Hepatocyte (in vitro differentiated cells): ENCODE data around the gene GPER1. TPM values are rescaled to one million over a fixed set of nuclear protein-coding genes. Genes with fewer than 3 reads are reported as not detected.

Experiments
- DNase-seq: peaks from one replicate; pipeline ENCODE4 v3.0.0-alpha.2; 2016; ENCODE audit warnings: low spot score
- H2AFZ ChIP-seq: fragments of 200-600 bp; sonication (generic); 2 replicates; pipeline ENCODE4 v1.6.0; 2016; ENCODE audit warnings: antibody characterized with exemption, mild to moderate bottlenecking
- H3K27ac ChIP-seq: fragments of 200-600 bp; sonication (generic); 2 replicates; pipeline ENCODE4 v1.5.1; 2016; ENCODE audit warnings: mild to moderate bottlenecking
- H3K27me3 ChIP-seq: fragments of 200-600 bp; sonication (generic); 2 replicates; pipeline ENCODE4 v1.6.1; 2016
- H3K36me3 ChIP-seq: fragments of 200-600 bp; sonication (generic); replicated peaks from 2 replicates; pipeline ENCODE4 v1.5.1; 2016; ENCODE audit warnings: low read depth; ENCODE audit not compliant: insufficient read depth
- H3K4me1 ChIP-seq: fragments of 200-600 bp; sonication (generic); 2 replicates; pipeline ENCODE4 v1.5.1; 2016; ENCODE audit warnings: mild to moderate bottlenecking, moderate library complexity; ENCODE audit not compliant: insufficient read depth
- H3K4me2 ChIP-seq: fragments of 200-600 bp; sonication (generic); 2 replicates; pipeline ENCODE4 v1.6.0; 2016
- H3K4me3 ChIP-seq: fragments of 200-600 bp; sonication (generic); 2 replicates; pipeline ENCODE4 v1.5.1; 2016; ENCODE audit warnings: mild to moderate bottlenecking
- H3K79me2 ChIP-seq: fragments of 200-600 bp; sonication (generic); 2 replicates; pipeline ENCODE4 v1.6.0; 2017; ENCODE audit warnings: mild to moderate bottlenecking
- H3K9me2 ChIP-seq: fragments of 200-600 bp; sonication (generic); replicated peaks from 2 replicates; pipeline ENCODE4 v1.6.0; 2017; ENCODE audit warnings: mild to moderate bottlenecking; ENCODE audit not compliant: insufficient read depth
- H3K9me3 ChIP-seq: fragments of 200-600 bp; sonication (generic); 2 replicates; pipeline ENCODE4 v1.5.1; 2016; ENCODE audit warnings: low read depth, mild to moderate bottlenecking
- H4K20me1 ChIP-seq: fragments of 200-600 bp; sonication (generic); 2 replicates; pipeline ENCODE4 v1.6.0; 2016; ENCODE audit warnings: mild to moderate bottlenecking; ENCODE audit not compliant: insufficient read depth, poor library complexity, severe bottlenecking
- EZH2 ChIP-seq: fragments of 200-600 bp; sonication (generic); IDR thresholded peaks from 2 replicates; pipeline ENCODE4 v1.6.1; 2016; ENCODE audit warnings: antibody characterized with exemption, mild to moderate bottlenecking, borderline replicate concordance
- EZH2phosphoT487 ChIP-seq: fragments of 200-600 bp; sonication (generic); IDR thresholded peaks from one replicate; pipeline ENCODE4 v1.6.1; 2018; ENCODE audit warnings: antibody characterized with exemption, mild to moderate bottlenecking, low read depth, moderate library complexity; ENCODE audit not compliant: unreplicated experiment, severe bottlenecking
- WGBS: methylation state at CpG from one replicate; pipeline ENCODE4 v1.1.6; 2016; ENCODE audit warnings: low lambda C conversion rate; ENCODE audit errors: missing lambda C conversion rate; 5-methylcytosine and 5-hydroxymethylcytosine counted together
- polyA plus RNA-seq: library from polyadenylated mRNA; unstranded; fragments of >200 nt; fragmentation: Nextera tagmentation; extraction: Ambion mirVana; gene quantifications from 2 replicates; pipeline ENCODE4 v1.2.1, GENCODE V29; 2016
- total RNA-seq: library from RNA; depleted of rRNA; stranded (reverse); fragments of >200 nt; gene quantifications from 2 replicates; pipeline ENCODE4 v1.2.3, GENCODE V29; 2014
- TF ChIP-seq, protein P1 (sequence below): fragments of 200-600 bp; sonication (generic); IDR thresholded peaks from 2 replicates; pipeline ENCODE4 v1.5.1; 2016; ENCODE audit warnings: antibody characterized with exemption, mild to moderate bottlenecking; ENCODE audit not compliant: poor library complexity

The GPER1 gene
- total and polyA plus RNA-seq, 2 experiments from 2014 or later: 4.5 to 11.1 TPM

DNA sequence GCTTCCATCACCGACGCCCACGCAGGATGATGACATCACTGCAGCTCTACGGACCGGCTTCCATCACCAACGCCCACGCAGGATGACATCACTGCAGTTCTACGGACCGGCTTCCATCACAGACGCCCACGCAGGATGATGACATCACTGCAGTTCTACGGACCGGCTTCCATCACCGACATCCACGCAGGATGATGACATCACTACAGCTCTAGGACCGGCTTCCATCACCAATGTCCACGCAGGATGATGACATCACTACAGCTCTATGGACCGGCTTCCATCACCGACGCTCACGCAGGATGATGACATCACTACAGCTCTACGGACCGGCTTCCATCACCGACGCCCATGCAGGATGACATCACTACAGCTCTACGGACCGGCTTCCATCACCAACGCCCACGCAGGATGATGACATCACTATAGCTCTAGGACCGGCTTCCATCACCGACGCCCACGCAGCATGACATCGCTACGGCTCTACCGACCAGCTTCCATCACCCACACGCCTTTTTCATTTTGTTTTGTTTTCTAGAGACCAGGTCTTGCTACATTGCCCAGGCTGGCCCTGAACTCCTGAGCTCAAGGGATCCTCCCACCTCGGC lies 29.5 kb downstream of the GPER1 start:
- H3K79me2 ChIP-seq: peaks cover 13% of the 10 kb centered on the region
- no peaks in the 10 kb centered on the region for H3K9me2 ChIP-seq
- no peak overlapping the region for H3K4me2 ChIP-seq
- TF ChIP-seq EZH2: no peak
- TF ChIP-seq, protein P1, sequence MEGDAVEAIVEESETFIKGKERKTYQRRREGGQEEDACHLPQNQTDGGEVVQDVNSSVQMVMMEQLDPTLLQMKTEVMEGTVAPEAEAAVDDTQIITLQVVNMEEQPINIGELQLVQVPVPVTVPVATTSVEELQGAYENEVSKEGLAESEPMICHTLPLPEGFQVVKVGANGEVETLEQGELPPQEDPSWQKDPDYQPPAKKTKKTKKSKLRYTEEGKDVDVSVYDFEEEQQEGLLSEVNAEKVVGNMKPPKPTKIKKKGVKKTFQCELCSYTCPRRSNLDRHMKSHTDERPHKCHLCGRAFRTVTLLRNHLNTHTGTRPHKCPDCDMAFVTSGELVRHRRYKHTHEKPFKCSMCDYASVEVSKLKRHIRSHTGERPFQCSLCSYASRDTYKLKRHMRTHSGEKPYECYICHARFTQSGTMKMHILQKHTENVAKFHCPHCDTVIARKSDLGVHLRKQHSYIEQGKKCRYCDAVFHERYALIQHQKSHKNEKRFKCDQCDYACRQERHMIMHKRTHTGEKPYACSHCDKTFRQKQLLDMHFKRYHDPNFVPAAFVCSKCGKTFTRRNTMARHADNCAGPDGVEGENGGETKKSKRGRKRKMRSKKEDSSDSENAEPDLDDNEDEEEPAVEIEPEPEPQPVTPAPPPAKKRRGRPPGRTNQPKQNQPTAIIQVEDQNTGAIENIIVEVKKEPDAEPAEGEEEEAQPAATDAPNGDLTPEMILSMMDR: no peak
- TF ChIP-seq EZH2phosphoT487: no peak
- H3K9me3 ChIP-seq: no peaks in the 10 kb centered on the region
- H3K4me3 ChIP-seq: no peak overlapping the region
- DNase-seq: no peak
- H4K20me1 ChIP-seq: no peaks in the 10 kb centered on the region
- H3K4me1 ChIP-seq: no peaks in the 10 kb centered on the region
- no peaks in the 10 kb centered on the region for H3K36me3 ChIP-seq
- no peaks in the 10 kb centered on the region for H3K27me3 ChIP-seq
- no peak overlapping the region for H3K27ac ChIP-seq
- H2AFZ ChIP-seq: no peak overlapping the region
- WGBS: 96% methylated on average over 27 of the region's 38 CpGs

DNA sequence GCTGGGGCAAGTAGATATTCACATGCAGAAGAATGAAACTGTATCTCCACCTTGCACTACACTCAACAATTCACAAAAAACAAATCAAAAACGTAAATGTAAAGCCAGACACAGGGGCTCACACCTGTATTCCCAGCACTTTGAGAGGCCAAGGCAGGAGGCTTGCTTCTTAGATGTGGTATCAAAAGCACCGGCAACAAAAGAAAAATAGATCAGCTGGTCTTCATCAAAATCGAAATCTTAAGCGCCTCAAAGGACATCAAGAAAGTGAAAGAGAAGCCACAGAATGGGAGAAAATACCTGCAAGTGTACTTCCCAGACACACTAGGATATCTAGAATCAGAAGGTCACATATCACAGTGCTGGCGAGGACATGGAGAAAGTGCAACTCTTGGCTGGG lies 31.3 kb downstream of the GPER1 start:
- Histone ChIP-seq H3K9me2 (no peaks in the 10 kb centered on the region), H4K20me1 (no peaks in the 10 kb centered on the region), H3K4me1 (peaks cover 4% of the 10 kb centered on the region), H3K4me3 (no peak overlapping the region), H3K4me2 (no peak overlapping the region), H3K27me3 (no peaks in the 10 kb centered on the region), H3K36me3 (no peaks in the 10 kb centered on the region), H3K79me2 (peaks cover 25% of the 10 kb centered on the region), H2AFZ (no peak overlapping the region), H3K9me3 (no peaks in the 10 kb centered on the region), H3K27ac (no peak overlapping the region)
- TF ChIP-seq, protein P1: no peak
- TF ChIP-seq EZH2 (no peak), EZH2phosphoT487 (no peak)
- DNase-seq: no peak
- 93% methylated on average over 5 of the region's 5 CpGs for WGBS

DNA sequence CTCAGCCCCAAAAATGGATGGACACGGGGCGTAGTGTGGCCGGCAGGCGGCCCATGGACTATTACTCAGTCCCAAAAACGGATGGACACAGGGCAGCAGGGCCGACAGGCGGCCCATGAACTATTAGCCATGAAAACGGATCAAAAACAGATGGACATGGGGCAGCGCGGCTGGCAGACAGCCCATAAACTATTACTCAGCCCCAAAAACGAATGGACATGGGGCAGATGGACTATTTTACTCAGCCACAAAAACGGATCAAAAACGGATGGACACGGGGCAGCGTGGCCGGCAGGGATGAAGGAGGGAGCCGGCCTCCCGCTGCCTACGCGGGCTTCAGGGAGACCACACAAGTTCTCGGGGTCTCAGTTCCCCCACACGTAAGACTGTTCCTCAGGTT lies 32.9 kb downstream of the GPER1 start:
- no peaks in the 10 kb centered on the region for H3K9me2 ChIP-seq
- H3K4me3 ChIP-seq: no peak overlapping the region
- peaks cover 4% of the 10 kb centered on the region for H3K4me1 ChIP-seq
- no peak for DNase-seq
- H3K79me2 ChIP-seq: peaks cover 25% of the 10 kb centered on the region
- no peak overlapping the region for H3K27ac ChIP-seq
- no peak overlapping the region for H2AFZ ChIP-seq
- no peaks in the 10 kb centered on the region for H4K20me1 ChIP-seq
- H3K27me3 ChIP-seq: no peaks in the 10 kb centered on the region
- no peak overlapping the region for H3K4me2 ChIP-seq
- TF ChIP-seq EZH2 (no peak), EZH2phosphoT487 (no peak)
- TF ChIP-seq, protein P1: no peak
- WGBS: 90% methylated on average over 22 of the region's 22 CpGs
- no peaks in the 10 kb centered on the region for H3K9me3 ChIP-seq
- H3K36me3 ChIP-seq: no peaks in the 10 kb centered on the region
